Measurements from ENCODE around the gene TRIM38.

GRCh38 chr6:25984265-25984664 lies 21.7 kb downstream of the TRIM38 start:
- TF ChIP-seq CTCF (IDR thresholded peaks at IDR 0.05) = no peak
- TF ChIP-seq POLR2A (IDR thresholded peaks at IDR 0.05) = no peak

Measured in lower leg skin (tissue), 3 donors.